HL-60 (cell line): ENCODE results near the gene DNAH2.

Experiments
- DNase-seq, 2 experiments: peaks; one replicate each; pipeline ENCODE4 v3.0.0-alpha.2; 2010 to 2020; ENCODE audit warnings: low read depth in 1 of 2, low spot score in 1 of 2
- H3K27ac ChIP-seq: fragments of 250-450 bp; sonication (Bioruptor Pico); replicated peaks from 2 replicates; pipeline ENCODE4 v1.5.1; 2020; ENCODE audit warnings: mild to moderate bottlenecking, moderate library complexity
- H3K27me3 ChIP-seq: fragments of 250-450 bp; sonication (Bioruptor Pico); 2 replicates; pipeline ENCODE4 v1.5.1; 2021; ENCODE audit warnings: mild to moderate bottlenecking, moderate library complexity; ENCODE audit not compliant: insufficient read depth, poor library complexity, severe bottlenecking
- H3K4me3 ChIP-seq: replicated peaks from 2 replicates; pipeline ENCODE4 v1.5.1; 2011; ENCODE audit warnings: mild to moderate bottlenecking, control low read depth, low read length; ENCODE audit not compliant: insufficient read depth
- CTCF ChIP-seq: IDR thresholded peaks from one replicate; pipeline ENCODE4 v1.5.1; 2011; ENCODE audit warnings: low read length, control low read depth, inconsistent platforms; ENCODE audit not compliant: insufficient read depth
- GABPA ChIP-seq: IDR thresholded peaks from 2 replicates; pipeline ENCODE4 v1.6.1; 2012; ENCODE audit warnings: low read depth
- POLR2AphosphoS5 ChIP-seq: IDR thresholded peaks from 2 replicates; pipeline ENCODE4 v1.6.1; 2012; ENCODE audit warnings: low read depth
- REST ChIP-seq: IDR thresholded peaks from 2 replicates; pipeline ENCODE4 v1.6.1; 2012; ENCODE audit warnings: low read depth; ENCODE audit not compliant: insufficient replicate concordance
- SPI1 ChIP-seq: IDR thresholded peaks from 2 replicates; pipeline ENCODE4 v1.6.1; 2012; ENCODE audit warnings: low read depth, mild to moderate bottlenecking, borderline replicate concordance

DNAH2 gene

GRCh38 chr17:7794075-7794663, 76.6 kb downstream of the DNAH2 start:
- Histone ChIP-seq H3K27me3 (no peaks in the 10 kb centered on the region), H3K27ac (no peak overlapping the region), H3K4me3 (no peak overlapping the region)
- DNase-seq: no peak
- TF ChIP-seq GABPA (no peak), CTCF (no peak), REST (no peak), POLR2AphosphoS5 (no peak), SPI1 (no peak)

GRCh38 chr17:7797976-7798375, 80.4 kb downstream of the DNAH2 start:
- Histone ChIP-seq H3K27ac (no peak overlapping the region), H3K27me3 (no peaks in the 10 kb centered on the region), H3K4me3 (no peak overlapping the region)
- no peak for DNase-seq
- TF ChIP-seq REST (no peak), CTCF (no peak), POLR2AphosphoS5 (no peak), SPI1 (no peak), GABPA (no peak)

- H3K4me3 ChIP-seq: no peak overlapping the region
- H3K27me3 ChIP-seq: no peaks in the 10 kb centered on the region
- no peak for DNase-seq
- H3K27ac ChIP-seq: no peak overlapping the region
- TF ChIP-seq CTCF: no peak
- TF ChIP-seq SPI1: no peak
- no peak for TF ChIP-seq POLR2AphosphoS5
- no peak for TF ChIP-seq REST
- TF ChIP-seq GABPA: no peak
Observed at GRCh38 chr17:7798839-7799238, 81.3 kb downstream of the DNAH2 start.
